Prostate gland (tissue), 2 donors: ENCODE data around the gene CDHR5. TPM values are rescaled to one million over a fixed set of nuclear protein-coding genes. Genes with fewer than 3 reads are reported as not detected.

Source experiments
- DNase-seq: peaks from one replicate; pipeline ENCODE4 v3.0.0-alpha.2; 2019; ENCODE audit warnings: low spot score
- H3K27ac ChIP-seq, 2 donors: fragments of 200-600 bp; sonication (generic); 2 replicates each; pipeline ENCODE4 v1.5.1; 2017 to 2019
- H3K27me3 ChIP-seq: fragments of 200-600 bp; sonication (generic); replicated peaks from 2 replicates; pipeline ENCODE4 v1.5.1; 2019; ENCODE audit not compliant: insufficient read depth
- H3K36me3 ChIP-seq, 2 donors: fragments of 200-600 bp; sonication (generic); 1 replicate in 1 of 2; 2 replicates in 1 of 2; pipeline versions ENCODE4 v1.5.1 to v1.8.1; 2017 to 2019
- H3K4me1 ChIP-seq: fragments of 200-600 bp; sonication (generic); replicated peaks from 2 replicates; pipeline ENCODE4 v1.5.1; 2019
- H3K4me3 ChIP-seq, 2 donors: fragments of 200-600 bp; sonication (generic); 2 replicates each; pipeline ENCODE4 v1.5.1; 2017 to 2019
- H3K9me3 ChIP-seq: fragments of 200-600 bp; sonication (generic); 2 replicates; pipeline ENCODE4 v1.5.1; 2017
- POLR2A ChIP-seq: fragments of 450-650 bp; IDR thresholded peaks from one replicate; pipeline ENCODE4 v1.6.1; 2016; ENCODE audit warnings: antibody characterized with exemption, mild to moderate bottlenecking
- POLR2AphosphoS5 ChIP-seq: sonication (generic); formaldehyde crosslinking; IDR thresholded peaks from one replicate; pipeline ENCODE4 v1.6.1; 2017; ENCODE audit warnings: antibody characterized with exemption
- WGBS: methylation state at CpG from one replicate; pipeline ENCODE4 v1.1.5; 2018; 5-methylcytosine and 5-hydroxymethylcytosine counted together
- intact Hi-C: fragments of 100-400 bp; cut with DNase I; formaldehyde crosslinking; loops from one replicate; pipeline ENCODE4 v1.14.2; 2022
- total RNA-seq, 2 donors: library from RNA; depleted of rRNA; stranded (reverse); fragments of >200 nt; gene quantifications; one replicate each; pipeline ENCODE4 v1.1.0, GENCODE V29; 2016
- TF ChIP-seq, protein P1 (sequence below), 4 experiments: fragments of 200-600 bp in 2 of 4; fragments of 450-650 bp in 2 of 4; sonication (generic) in 2 of 4; IDR thresholded peaks; 1 replicate in 3 of 4; 2 replicates in 1 of 4; pipeline ENCODE4 v1.5.1; 2016 to 2019; ENCODE audit warnings: antibody characterized with exemption in 4 of 4, mild to moderate bottlenecking in 2 of 4, moderate library complexity in 2 of 4

The CDHR5 gene
- total RNA-seq, 2 donors from 2014 or later, result 0.34 TPM; not detected in 1

DNA sequence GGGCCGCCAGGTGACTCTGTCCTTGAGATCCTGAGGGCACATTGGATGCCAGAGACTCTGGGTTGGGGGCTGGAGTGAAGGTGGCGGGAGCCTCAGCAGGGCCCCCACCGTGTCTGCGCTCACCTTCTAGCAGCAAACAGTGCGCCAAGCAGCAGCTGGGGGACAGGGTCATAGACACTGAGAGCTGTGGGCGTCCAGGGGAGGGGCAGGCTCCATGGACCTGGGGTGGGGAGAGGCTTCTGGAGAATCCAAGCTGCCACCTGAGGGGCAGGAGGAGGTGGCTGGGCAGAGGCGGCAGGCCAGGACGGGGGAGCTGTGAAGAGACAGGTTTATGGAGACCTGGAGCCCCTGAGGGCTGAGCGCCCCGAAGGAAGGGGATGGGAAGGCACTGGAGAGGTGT is 40.5 kb downstream of the CDHR5 start:
- no peak for TF ChIP-seq POLR2A
- TF ChIP-seq, protein P1, sequence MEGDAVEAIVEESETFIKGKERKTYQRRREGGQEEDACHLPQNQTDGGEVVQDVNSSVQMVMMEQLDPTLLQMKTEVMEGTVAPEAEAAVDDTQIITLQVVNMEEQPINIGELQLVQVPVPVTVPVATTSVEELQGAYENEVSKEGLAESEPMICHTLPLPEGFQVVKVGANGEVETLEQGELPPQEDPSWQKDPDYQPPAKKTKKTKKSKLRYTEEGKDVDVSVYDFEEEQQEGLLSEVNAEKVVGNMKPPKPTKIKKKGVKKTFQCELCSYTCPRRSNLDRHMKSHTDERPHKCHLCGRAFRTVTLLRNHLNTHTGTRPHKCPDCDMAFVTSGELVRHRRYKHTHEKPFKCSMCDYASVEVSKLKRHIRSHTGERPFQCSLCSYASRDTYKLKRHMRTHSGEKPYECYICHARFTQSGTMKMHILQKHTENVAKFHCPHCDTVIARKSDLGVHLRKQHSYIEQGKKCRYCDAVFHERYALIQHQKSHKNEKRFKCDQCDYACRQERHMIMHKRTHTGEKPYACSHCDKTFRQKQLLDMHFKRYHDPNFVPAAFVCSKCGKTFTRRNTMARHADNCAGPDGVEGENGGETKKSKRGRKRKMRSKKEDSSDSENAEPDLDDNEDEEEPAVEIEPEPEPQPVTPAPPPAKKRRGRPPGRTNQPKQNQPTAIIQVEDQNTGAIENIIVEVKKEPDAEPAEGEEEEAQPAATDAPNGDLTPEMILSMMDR (IDR thresholded peaks at IDR 0.05), result no peak
- TF ChIP-seq POLR2AphosphoS5, result no peak
- intact Hi-C loops, result no loop called here
- Histone ChIP-seq H3K27ac (no peak overlapping the region), H3K4me3 (no peak overlapping the region), H3K36me3 (peaks cover 4 to 24% of the 10 kb centered on the region in 2 donors), H3K9me3 (no peaks in the 10 kb centered on the region), H3K27me3 (no peaks in the 10 kb centered on the region), H3K4me1 (no peaks in the 10 kb centered on the region)
- 94% methylated on average over 10 of the region's 10 CpGs for WGBS
- DNase-seq, result no peak

DNA sequence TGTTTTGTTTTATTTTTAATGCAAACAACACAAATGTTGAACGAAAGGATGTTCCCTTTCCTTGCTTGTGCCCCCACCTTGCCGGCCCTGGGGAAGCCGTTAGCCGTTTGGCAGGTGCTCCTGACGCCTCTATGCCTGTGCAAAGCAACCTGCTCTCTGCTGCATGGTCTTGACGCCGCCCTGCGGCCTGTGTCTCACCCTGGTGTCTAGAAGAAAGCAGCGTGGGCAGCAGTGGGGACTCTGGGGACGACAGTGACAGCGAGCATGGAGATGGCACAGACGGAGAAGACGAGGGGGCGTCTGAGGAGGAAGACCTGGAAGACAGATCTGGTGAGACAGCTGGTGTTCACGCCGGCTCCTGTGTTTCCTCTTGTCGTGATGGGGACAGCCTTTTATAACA is 43.0 kb downstream of the CDHR5 start:
- Histone ChIP-seq H3K36me3 (peaks cover 4 to 13% of the 10 kb centered on the region in 2 donors), H3K27me3 (no peaks in the 10 kb centered on the region), H3K9me3 (no peaks in the 10 kb centered on the region), H3K27ac (no peak overlapping the region), H3K4me3 (no peak overlapping the region), H3K4me1 (peaks cover 11% of the 10 kb centered on the region)
- WGBS, result 72% methylated on average over 17 of the region's 17 CpGs
- TF ChIP-seq POLR2A (no peak), POLR2AphosphoS5 (no peak)
- TF ChIP-seq, protein P1 (IDR thresholded peaks at IDR 0.05), result no peak
- no peak for DNase-seq
- intact Hi-C loops, result no loop called here

DNA sequence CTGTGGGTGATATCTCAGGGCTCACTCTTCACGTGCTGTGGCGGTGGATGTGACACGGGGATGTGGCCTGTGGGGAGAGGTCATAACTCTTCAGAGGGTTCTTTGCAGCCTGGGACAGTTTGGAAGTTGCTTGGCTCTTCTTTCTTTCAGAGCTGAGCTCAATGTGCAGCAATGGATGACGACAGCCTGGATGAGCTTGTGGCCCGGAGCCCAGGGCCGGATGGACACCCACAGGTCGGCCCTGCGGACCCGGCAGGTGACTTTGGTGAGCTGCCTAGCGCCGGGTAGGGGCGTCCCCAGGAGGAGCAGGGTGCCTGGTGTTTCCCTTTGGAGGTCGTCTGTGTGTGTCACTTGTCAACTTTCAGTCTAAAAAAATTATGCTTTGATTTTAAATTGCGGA is 43.4 kb downstream of the CDHR5 start:
- Histone ChIP-seq H3K4me1 (peaks cover 11% of the 10 kb centered on the region), H3K27ac (no peak overlapping the region), H3K27me3 (no peaks in the 10 kb centered on the region), H3K9me3 (no peaks in the 10 kb centered on the region), H3K36me3 (peaks cover 4 to 13% of the 10 kb centered on the region in 2 donors), H3K4me3 (no peak overlapping the region)
- 76% methylated on average over 14 of the region's 14 CpGs for WGBS
- DNase-seq, result no peak
- intact Hi-C loops, result no loop called here
- TF ChIP-seq POLR2AphosphoS5 (no peak), POLR2A (no peak)
- TF ChIP-seq, protein P1 (IDR thresholded peaks at IDR 0.05), result no peak

DNA sequence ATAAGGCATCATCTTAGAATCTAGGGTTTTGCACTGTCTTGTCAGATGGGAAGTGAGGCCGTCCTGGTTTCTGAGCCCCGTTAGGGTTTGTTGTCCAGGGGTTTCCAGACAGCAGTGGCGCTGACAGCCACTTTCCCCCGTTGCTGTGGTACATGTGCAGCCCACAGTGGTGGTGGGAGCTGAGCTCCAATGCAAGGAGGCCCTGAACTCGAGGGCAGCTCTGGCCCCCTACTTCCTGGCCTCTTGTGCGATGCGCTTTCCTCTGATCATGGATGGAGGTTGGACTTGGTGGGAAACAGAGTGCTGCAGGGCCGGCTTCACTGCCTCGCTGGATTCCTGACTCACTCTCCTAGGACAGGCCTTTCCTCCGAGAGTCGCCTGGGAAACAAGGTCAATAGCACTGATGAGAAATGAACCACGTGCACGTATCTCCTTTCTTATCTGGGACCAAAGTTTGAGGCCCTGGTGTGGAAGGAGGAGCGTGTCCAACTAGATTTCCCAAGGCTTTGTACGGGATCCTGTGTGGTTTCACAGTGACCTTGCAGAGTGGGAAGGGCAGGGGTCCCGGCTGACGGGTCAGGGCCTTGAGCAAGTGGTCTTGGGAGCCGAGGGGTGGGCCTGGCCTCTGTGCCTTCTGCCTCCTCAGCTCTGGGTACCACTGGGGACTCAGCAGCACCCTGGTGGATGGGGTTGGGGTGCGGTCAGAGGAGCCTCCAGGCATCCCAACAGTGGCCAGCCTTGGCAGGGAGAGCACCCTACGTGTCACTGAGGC is 44.7 kb downstream of the CDHR5 start:
- WGBS, result 76% methylated on average over 20 of the region's 20 CpGs
- Histone ChIP-seq H3K36me3 (peaks cover 4 to 13% of the 10 kb centered on the region in 2 donors), H3K9me3 (no peaks in the 10 kb centered on the region), H3K27me3 (no peaks in the 10 kb centered on the region), H3K4me3 (no peak overlapping the region), H3K4me1 (peaks cover 15% of the 10 kb centered on the region), H3K27ac (no peak overlapping the region)
- DNase-seq, result no peak
- TF ChIP-seq, protein P1 (IDR thresholded peaks at IDR 0.05), result no peak
- TF ChIP-seq POLR2AphosphoS5 (no peak), POLR2A (no peak)
- intact Hi-C loops, result no loop called here
